HCT116 (cell line): ENCODE measurements around the gene THADA. TPM values are rescaled to one million over a fixed set of nuclear protein-coding genes. Genes with fewer than 3 reads are reported as not detected.

ENCODE experiments used
- ATAC-seq: fragments of 200-7000 bp; cut with Tn5 transposase; 2 replicates; pipeline ENCODE4 v1.9.1; 2020; ENCODE audit warnings: mild to moderate bottlenecking, moderate library complexity
- BruUV-seq: library from RNA; stranded (reverse); fragments of 400-500 nt; replicated peaks from 2 replicates; lab custom pipeline; 2021; lab: Mats Ljungman, UMichigan
- CTCF ChIA-PET: fragments of 300-600 bp; sonication (Branson Sonifier 250); formaldehyde crosslinking; loops from one replicate; lab custom pipeline; 2021; ENCODE audit warnings: antibody characterized with exemption; lab: Charles Lee
- POLR2A ChIA-PET: fragments of 300-600, 350-600 bp; sonication (Branson Sonifier 250); formaldehyde crosslinking; loops from one replicate; lab custom pipeline; 2021; ENCODE audit warnings: antibody characterized with exemption; lab: Charles Lee
- RAD21 ChIA-PET, 2 experiments: fragments of 300-600 bp; sonication (Branson Sonifier 250); formaldehyde crosslinking; loops; one replicate each; lab custom pipeline; 2023; ENCODE audit warnings: low total read pairs in 2 of 2; ENCODE audit not compliant: uncharacterized antibody in 2 of 2, unreplicated experiment in 2 of 2, low non-redundant PET in 1 of 2; lab: Charles Lee
- DNase-seq: peaks from one replicate; pipeline ENCODE4 v3.0.0-alpha.2; 2010; ENCODE audit warnings: low read depth, low spot score
- H2AFZ ChIP-seq: fragments of 200-600 bp; shearing (Covaris generic), sonication (generic); 2 replicates; pipeline ENCODE4 v1.6.1; 2017; ENCODE audit warnings: low read depth, mixed run types, mixed read lengths, antibody characterized with exemption, low read length; ENCODE audit not compliant: poor library complexity, severe bottlenecking
- H3K27ac ChIP-seq: 2 replicates; pipeline ENCODE4 v1.5.1; 2012; ENCODE audit warnings: low read depth, low read length
- H3K27me3 ChIP-seq: fragments of 200-600 bp; sonication (generic); 2 replicates; pipeline ENCODE4 v1.6.1; 2016; ENCODE audit warnings: mixed run types, low read length, mixed read lengths; ENCODE audit not compliant: insufficient read depth
- H3K36me3 ChIP-seq, 2 experiments: fragments of 200-500 bp in 1 of 2; fragments of 200-600 bp in 1 of 2; sonication (Bioruptor generic) in 1 of 2; sonication (generic) in 1 of 2; 2 replicates each; pipeline versions ENCODE4 v1.5.1 to v1.6.1; 2014 to 2016; ENCODE audit warnings: low read length in 2 of 2, inconsistent platforms in 1 of 2, mixed read lengths in 1 of 2, mixed run types in 1 of 2; ENCODE audit not compliant: insufficient read depth in 2 of 2, control insufficient read depth in 1 of 2
- H3K4me1 ChIP-seq, 2 experiments: fragments of 200-600 bp in 1 of 2; sonication (generic) in 1 of 2; 2 replicates each; pipeline versions ENCODE4 v1.5.1 to v1.6.1; 2012 to 2017; ENCODE audit warnings: low read length in 2 of 2, inconsistent platforms in 1 of 2, mild to moderate bottlenecking in 1 of 2, mixed read lengths in 1 of 2, mixed run types in 1 of 2, moderate library complexity in 1 of 2; ENCODE audit not compliant: insufficient read depth in 2 of 2, control insufficient read depth in 1 of 2
- H3K4me2 ChIP-seq: fragments of 200-600 bp; sonication (generic); 2 replicates; pipeline ENCODE4 v1.6.1; 2017; ENCODE audit warnings: mixed run types, low read length, mixed read lengths
- H3K4me3 ChIP-seq, 2 experiments: fragments of 200-600 bp in 1 of 2; sonication (generic) in 1 of 2; replicated peaks in 1 of 2; 2 replicates each; pipeline ENCODE4 v1.5.1; 2011 to 2016; ENCODE audit warnings: low read length in 2 of 2, control low read depth in 1 of 2, low read depth in 1 of 2, mild to moderate bottlenecking in 1 of 2, mixed read lengths in 1 of 2, mixed run types in 1 of 2
- H3K79me2 ChIP-seq: fragments of 200-600 bp; sonication (generic); 2 replicates; pipeline ENCODE4 v1.6.1; 2017; ENCODE audit warnings: mild to moderate bottlenecking, mixed run types, low read length, moderate library complexity, mixed read lengths; ENCODE audit not compliant: insufficient read depth
- H3K9ac ChIP-seq: fragments of 200-600 bp; sonication (generic); 2 replicates; pipeline ENCODE4 v1.6.1; 2016; ENCODE audit warnings: low read length, mixed read lengths
- H3K9me2 ChIP-seq: fragments of 200-600 bp; sonication (generic), shearing (Covaris generic); 2 replicates; pipeline ENCODE4 v1.6.1; 2017; ENCODE audit warnings: mixed run types, mild to moderate bottlenecking, moderate library complexity; ENCODE audit not compliant: insufficient read depth
- H3K9me3 ChIP-seq, 2 experiments: fragments of 200-500 bp in 1 of 2; fragments of 200-600 bp in 1 of 2; sonication (Bioruptor generic) in 1 of 2; sonication (generic) in 1 of 2; 2 replicates each; pipeline ENCODE4 v1.6.1; 2014 to 2017; ENCODE audit warnings: low read length in 2 of 2, mixed read lengths in 2 of 2, inconsistent platforms in 1 of 2, low read depth in 1 of 2, mild to moderate bottlenecking in 1 of 2, mixed run types in 1 of 2, moderate library complexity in 1 of 2; ENCODE audit not compliant: control insufficient read depth in 1 of 2, insufficient read depth in 1 of 2
- H4K20me1 ChIP-seq: fragments of 200-600 bp; sonication (generic), shearing (Covaris generic); 2 replicates; pipeline ENCODE4 v1.6.1; 2017; ENCODE audit warnings: mixed run types, mild to moderate bottlenecking, moderate library complexity; ENCODE audit not compliant: insufficient read depth
- CBX3 ChIP-seq: IDR thresholded peaks from 2 replicates; pipeline ENCODE4 v1.6.1; 2012; ENCODE audit warnings: low read depth
- ELF1 ChIP-seq: IDR thresholded peaks from 2 replicates; pipeline ENCODE4 v1.6.1; 2012; ENCODE audit warnings: low read depth, borderline replicate concordance
- EZH2 ChIP-seq: fragments of 200-600 bp; sonication (generic); IDR thresholded peaks from 2 replicates; pipeline ENCODE4 v1.6.1; 2017; ENCODE audit warnings: antibody characterized with exemption, mixed run types
- EZH2phosphoT487 ChIP-seq: fragments of 200-600 bp; IDR thresholded peaks from 2 replicates; pipeline ENCODE4 v1.6.1; 2018; ENCODE audit warnings: antibody characterized with exemption, borderline replicate concordance
- FOSL1 ChIP-seq: IDR thresholded peaks from 2 replicates; pipeline ENCODE4 v1.6.1; 2012; ENCODE audit warnings: low read depth
- JUND ChIP-seq: IDR thresholded peaks from 2 replicates; pipeline ENCODE4 v1.6.1; 2012
- POLR2AphosphoS5 ChIP-seq: IDR thresholded peaks from 2 replicates; pipeline ENCODE4 v1.6.1; 2011; ENCODE audit warnings: mild to moderate bottlenecking, low read depth, low read length, moderate library complexity
- RAD21 ChIP-seq: IDR thresholded peaks from 2 replicates; pipeline ENCODE4 v1.6.1; 2012; ENCODE audit warnings: low read depth, mild to moderate bottlenecking
- REST ChIP-seq: IDR thresholded peaks from 2 replicates; pipeline ENCODE4 v1.6.1; 2012; ENCODE audit warnings: low read depth
- SIN3A ChIP-seq: IDR thresholded peaks from 2 replicates; pipeline ENCODE4 v1.6.1; 2012; ENCODE audit warnings: low read depth
- SP1 ChIP-seq: IDR thresholded peaks from 2 replicates; pipeline ENCODE4 v1.6.1; 2012; ENCODE audit warnings: low read depth
- YY1 ChIP-seq: IDR thresholded peaks from 2 replicates; pipeline ENCODE4 v1.6.1; 2011; ENCODE audit warnings: low read length, low read depth, moderate library complexity, mild to moderate bottlenecking; ENCODE audit not compliant: insufficient replicate concordance; ENCODE audit errors: extremely low read depth
- ZNF274 ChIP-seq: fragments of 200-500 bp; sonication (Bioruptor generic); IDR thresholded peaks from 2 replicates; pipeline ENCODE4 v1.6.1; 2014; ENCODE audit warnings: mild to moderate bottlenecking, low read depth, low read length, inconsistent platforms
- intact Hi-C: fragments of 100-400 bp; cut with micrococcal nuclease; formaldehyde crosslinking; loops from 2 replicates; pipeline ENCODE4 v1.10.0; 2022
- total RNA-seq: library from RNA; stranded (reverse); gene quantifications from one replicate; pipeline ENCODE4 v1.2.1, GENCODE V29; 2021; ENCODE audit not compliant: unreplicated experiment
- TF ChIP-seq, protein P1 (sequence below): IDR thresholded peaks from 2 replicates; pipeline ENCODE4 v1.6.1; 2012
- TF ChIP-seq, protein P2 (sequence below): IDR thresholded peaks from 2 replicates; pipeline ENCODE4 v1.6.1; 2011; ENCODE audit warnings: mild to moderate bottlenecking, low read length, moderate library complexity; ENCODE audit not compliant: insufficient replicate concordance; ENCODE audit errors: extremely low read depth
- TF ChIP-seq, protein P3 (sequence below), 3 experiments: fragments of 200-600 bp in 1 of 3; sonication (generic) in 1 of 3; IDR thresholded peaks in 2 of 3; conservative IDR thresholded peaks in 1 of 3; 2 replicates each; pipeline ENCODE4 v1.5.1; 2012 to 2017; ENCODE audit warnings: low read depth in 2 of 3, low read length in 2 of 3, antibody characterized with exemption in 1 of 3, borderline replicate concordance in 1 of 3, control low read depth in 1 of 3, mild to moderate bottlenecking in 1 of 3, mixed read lengths in 1 of 3, mixed run types in 1 of 3, moderate library complexity in 1 of 3; ENCODE audit not compliant: insufficient read depth in 1 of 3

The THADA gene
- total RNA-seq, 1 experiment from 2014 or later, result 30.7 TPM

GRCh38 chr2:43361286-43361685 lies 234.6 kb downstream of the THADA start:
- Histone ChIP-seq H3K27me3 (no peaks in the 10 kb centered on the region), H3K9me2 (no peaks in the 10 kb centered on the region), H3K4me2 (no peak overlapping the region), H2AFZ (no peak overlapping the region), H3K27ac (no peak overlapping the region), H4K20me1 (no peaks in the 10 kb centered on the region), H3K9ac (no peak overlapping the region), H3K4me1 (0 out of 4 replicates have a peak, but pooled peaks cover 0 to 4% of the 10 kb centered on the region in 2 experiments), H3K79me2 (no peaks in the 10 kb centered on the region), H3K4me3 (no peak overlapping the region), H3K9me3 (no peaks in the 10 kb centered on the region), H3K36me3 (no peaks in the 10 kb centered on the region)
- no TSS peak for BruUV-seq
- no peak for ATAC-seq
- ChIA-PET RAD21 (no interaction called here), CTCF (no interaction called here), POLR2A (no interaction called here)
- no peak for DNase-seq
- intact Hi-C loops, result no loop called here
- TF ChIP-seq, protein P1, sequence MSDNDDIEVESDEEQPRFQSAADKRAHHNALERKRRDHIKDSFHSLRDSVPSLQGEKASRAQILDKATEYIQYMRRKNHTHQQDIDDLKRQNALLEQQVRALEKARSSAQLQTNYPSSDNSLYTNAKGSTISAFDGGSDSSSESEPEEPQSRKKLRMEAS, result no peak
- TF ChIP-seq YY1 (no peak), CBX3 (no peak), SP1 (no peak), ZNF274 (no peak), JUND (no peak), REST (no peak), ELF1 (no peak), FOSL1 (no peak), EZH2phosphoT487 (no peak), RAD21 (no peak), SIN3A (no peak), POLR2AphosphoS5 (no peak), EZH2 (no peak)
- TF ChIP-seq, protein P2, sequence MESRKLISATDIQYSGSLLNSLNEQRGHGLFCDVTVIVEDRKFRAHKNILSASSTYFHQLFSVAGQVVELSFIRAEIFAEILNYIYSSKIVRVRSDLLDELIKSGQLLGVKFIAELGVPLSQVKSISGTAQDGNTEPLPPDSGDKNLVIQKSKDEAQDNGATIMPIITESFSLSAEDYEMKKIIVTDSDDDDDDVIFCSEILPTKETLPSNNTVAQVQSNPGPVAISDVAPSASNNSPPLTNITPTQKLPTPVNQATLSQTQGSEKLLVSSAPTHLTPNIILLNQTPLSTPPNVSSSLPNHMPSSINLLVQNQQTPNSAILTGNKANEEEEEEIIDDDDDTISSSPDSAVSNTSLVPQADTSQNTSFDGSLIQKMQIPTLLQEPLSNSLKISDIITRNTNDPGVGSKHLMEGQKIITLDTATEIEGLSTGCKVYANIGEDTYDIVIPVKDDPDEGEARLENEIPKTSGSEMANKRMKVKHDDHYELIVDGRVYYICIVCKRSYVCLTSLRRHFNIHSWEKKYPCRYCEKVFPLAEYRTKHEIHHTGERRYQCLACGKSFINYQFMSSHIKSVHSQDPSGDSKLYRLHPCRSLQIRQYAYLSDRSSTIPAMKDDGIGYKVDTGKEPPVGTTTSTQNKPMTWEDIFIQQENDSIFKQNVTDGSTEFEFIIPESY, result no peak
- TF ChIP-seq, protein P3, sequence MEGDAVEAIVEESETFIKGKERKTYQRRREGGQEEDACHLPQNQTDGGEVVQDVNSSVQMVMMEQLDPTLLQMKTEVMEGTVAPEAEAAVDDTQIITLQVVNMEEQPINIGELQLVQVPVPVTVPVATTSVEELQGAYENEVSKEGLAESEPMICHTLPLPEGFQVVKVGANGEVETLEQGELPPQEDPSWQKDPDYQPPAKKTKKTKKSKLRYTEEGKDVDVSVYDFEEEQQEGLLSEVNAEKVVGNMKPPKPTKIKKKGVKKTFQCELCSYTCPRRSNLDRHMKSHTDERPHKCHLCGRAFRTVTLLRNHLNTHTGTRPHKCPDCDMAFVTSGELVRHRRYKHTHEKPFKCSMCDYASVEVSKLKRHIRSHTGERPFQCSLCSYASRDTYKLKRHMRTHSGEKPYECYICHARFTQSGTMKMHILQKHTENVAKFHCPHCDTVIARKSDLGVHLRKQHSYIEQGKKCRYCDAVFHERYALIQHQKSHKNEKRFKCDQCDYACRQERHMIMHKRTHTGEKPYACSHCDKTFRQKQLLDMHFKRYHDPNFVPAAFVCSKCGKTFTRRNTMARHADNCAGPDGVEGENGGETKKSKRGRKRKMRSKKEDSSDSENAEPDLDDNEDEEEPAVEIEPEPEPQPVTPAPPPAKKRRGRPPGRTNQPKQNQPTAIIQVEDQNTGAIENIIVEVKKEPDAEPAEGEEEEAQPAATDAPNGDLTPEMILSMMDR (IDR thresholded peaks at IDR 0.05 in 2 of 3, conservative IDR thresholded peaks at IDR 0.05 in 1 of 3; ENCODE audit: borderline replicate concordance in 1 of 3, insufficient read depth in 1 of 3, low read depth in 2 of 3, low read length in 2 of 3), result no peak
